CD4-positive, alpha-beta T cell (primary cell): ENCODE measurements around the gene ACTN1. TPM values are rescaled to one million over a fixed set of nuclear protein-coding genes. Genes with fewer than 3 reads are reported as not detected.

ENCODE experiments used
- ATAC-seq: fragments of 200-7000 bp; cut with Tn5 transposase; one replicate; pipeline ENCODE4 v1.10.0; 2022; ENCODE audit warnings: mild to moderate bottlenecking; ENCODE audit not compliant: poor library complexity
- CTCF ChIA-PET: fragments of 350-600 bp; sonication (Branson Sonifier 250); formaldehyde crosslinking; loops from one replicate; lab custom pipeline; 2021; ENCODE audit warnings: antibody characterized with exemption, inconsistent platforms; lab: Charles Lee
- POLR2A ChIA-PET: fragments of 350-600 bp; sonication (Branson Sonifier 250); formaldehyde crosslinking; loops from one replicate; lab custom pipeline; 2021; ENCODE audit warnings: antibody characterized with exemption, inconsistent platforms; lab: Charles Lee
- DNase-seq, 14 experiments: peaks; one replicate each; pipeline ENCODE4 v3.0.0-alpha.2; 2013 to 2020; ENCODE audit warnings: mixed read lengths in 2 of 14
- H3K27ac ChIP-seq, 2 donors: one replicate each; pipeline versions ENCODE4 v1.5.1 to v1.7.0; 2013; ENCODE audit warnings: low read length in 2 of 2, low read depth in 1 of 2, mild to moderate bottlenecking in 1 of 2
- H3K27me3 ChIP-seq, 2 experiments: 1 replicate in 1 of 2; 2 replicates in 1 of 2; pipeline versions ENCODE4 v1.6.1 to v1.7.0; 2013; ENCODE audit warnings: low read length in 2 of 2, control low read depth in 1 of 2, mild to moderate bottlenecking in 1 of 2, moderate library complexity in 1 of 2; ENCODE audit not compliant: insufficient read depth in 2 of 2, control insufficient read depth in 1 of 2
- H3K36me3 ChIP-seq: one replicate; pipeline ENCODE4 v1.6.1; 2013; ENCODE audit warnings: low read length, control low read depth; ENCODE audit not compliant: insufficient read depth
- H3K4me1 ChIP-seq: one replicate; pipeline ENCODE4 v1.6.1; 2013; ENCODE audit warnings: low read length, control low read depth; ENCODE audit not compliant: insufficient read depth
- H3K4me3 ChIP-seq: one replicate; pipeline ENCODE4 v1.5.1; 2013; ENCODE audit warnings: mild to moderate bottlenecking, low read length, moderate library complexity
- H3K9me3 ChIP-seq, 2 experiments: 1 replicate in 1 of 2; 2 replicates in 1 of 2; pipeline versions ENCODE4 v1.6.1 to v1.7.0; 2013; ENCODE audit warnings: low read length in 2 of 2, mild to moderate bottlenecking in 2 of 2, control low read depth in 1 of 2, moderate library complexity in 1 of 2; ENCODE audit not compliant: control insufficient read depth in 1 of 2, insufficient read depth in 1 of 2
- H3K27ac Mint-ChIP-seq: one replicate; pipeline ENCODE4 v1.8.0; 2020; ENCODE audit warnings: mixed read lengths
- H3K27me3 Mint-ChIP-seq: one replicate; pipeline ENCODE4 v1.8.0; 2021; ENCODE audit warnings: mixed read lengths
- H3K36me3 Mint-ChIP-seq: one replicate; pipeline ENCODE4 v1.8.0; 2021; ENCODE audit warnings: low read depth, mixed read lengths
- H3K4me1 Mint-ChIP-seq: one replicate; pipeline ENCODE4 v1.8.0; 2021; ENCODE audit warnings: low read depth, mixed read lengths
- H3K4me3 Mint-ChIP-seq: one replicate; pipeline ENCODE4 v1.8.0; 2020; ENCODE audit warnings: mild to moderate bottlenecking, mixed read lengths
- H3K9me3 Mint-ChIP-seq: one replicate; pipeline ENCODE4 v1.8.0; 2020; ENCODE audit warnings: mixed read lengths
- intact Hi-C, 2 experiments: fragments of 100-400 bp; cut with DNase I in 1 of 2; cut with micrococcal nuclease in 1 of 2; formaldehyde crosslinking; loops; one replicate each; pipeline versions ENCODE4 v1.15.1 to v1.9.0; 2023 to 2025; cut with DNase I, micrococcal nuclease
- total RNA-seq, 174 experiments: library from RNA in 2 of 174; stranded (reverse) in 2 of 174; gene quantifications; one replicate each; pipeline ENCODE4 v1.2.3 and lab custom pipeline; 2021 to 2026
- TF ChIP-seq, protein P1 (sequence below): fragments of 200-600 bp; IDR thresholded peaks from one replicate; pipeline ENCODE4 v1.8.0; 2022; ENCODE audit warnings: antibody characterized with exemption, mild to moderate bottlenecking

Gene ACTN1
- total RNA-seq, 2 experiments from 2014 or later: 128 to 143 TPM

DNA sequence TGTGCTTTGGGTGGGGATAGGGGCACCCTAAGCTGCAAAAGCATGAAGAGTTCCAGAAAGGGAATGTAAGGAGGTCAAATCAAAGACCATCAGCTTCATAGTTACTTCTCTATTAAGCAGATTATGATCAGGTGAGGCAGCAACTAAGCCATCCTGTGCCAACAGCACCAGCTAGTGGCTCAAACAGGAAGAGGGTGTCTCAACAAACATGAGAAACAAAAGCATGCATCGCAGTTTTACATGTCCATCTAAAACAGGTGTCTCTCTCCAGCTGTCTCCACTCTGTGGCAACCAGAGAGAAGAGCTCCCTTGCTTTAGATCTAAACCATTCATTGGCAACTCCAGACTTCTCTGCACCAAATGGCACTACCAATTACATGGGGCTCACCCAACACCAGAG lies 52.9 kb downstream of the ACTN1 start:
- peak; percentile 28 for ATAC-seq
- Mint-ChIP-seq H3K9me3 (peaks cover 7% of the 10 kb centered on the region), H3K4me1 (peaks cover 81% of the 10 kb centered on the region), H3K36me3 (peaks cover 63% of the 10 kb centered on the region), H3K4me3 (no peak overlapping the region), H3K27me3 (no peaks in the 10 kb centered on the region), H3K27ac (peak overlapping the region; percentile 52)
- TF ChIP-seq, protein P1, sequence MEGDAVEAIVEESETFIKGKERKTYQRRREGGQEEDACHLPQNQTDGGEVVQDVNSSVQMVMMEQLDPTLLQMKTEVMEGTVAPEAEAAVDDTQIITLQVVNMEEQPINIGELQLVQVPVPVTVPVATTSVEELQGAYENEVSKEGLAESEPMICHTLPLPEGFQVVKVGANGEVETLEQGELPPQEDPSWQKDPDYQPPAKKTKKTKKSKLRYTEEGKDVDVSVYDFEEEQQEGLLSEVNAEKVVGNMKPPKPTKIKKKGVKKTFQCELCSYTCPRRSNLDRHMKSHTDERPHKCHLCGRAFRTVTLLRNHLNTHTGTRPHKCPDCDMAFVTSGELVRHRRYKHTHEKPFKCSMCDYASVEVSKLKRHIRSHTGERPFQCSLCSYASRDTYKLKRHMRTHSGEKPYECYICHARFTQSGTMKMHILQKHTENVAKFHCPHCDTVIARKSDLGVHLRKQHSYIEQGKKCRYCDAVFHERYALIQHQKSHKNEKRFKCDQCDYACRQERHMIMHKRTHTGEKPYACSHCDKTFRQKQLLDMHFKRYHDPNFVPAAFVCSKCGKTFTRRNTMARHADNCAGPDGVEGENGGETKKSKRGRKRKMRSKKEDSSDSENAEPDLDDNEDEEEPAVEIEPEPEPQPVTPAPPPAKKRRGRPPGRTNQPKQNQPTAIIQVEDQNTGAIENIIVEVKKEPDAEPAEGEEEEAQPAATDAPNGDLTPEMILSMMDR: no peak
- Histone ChIP-seq H3K4me3 (no peak overlapping the region), H3K4me1 (peaks cover 49% of the 10 kb centered on the region), H3K9me3 (peaks cover 10% of the 10 kb centered on the region in 2 experiments), H3K36me3 (peaks cover 24% of the 10 kb centered on the region), H3K27me3 (no peaks in the 10 kb centered on the region), H3K27ac (peak overlapping the region in 1 of 2 donors; percentile 24)
- CTCF ChIA-PET: interaction anchor here (0.7 to 1.6 kb wide), 4 partner anchors 13 to 231 kb away, joined by 3 to 4 read pairs (median 3); no protein-coding TSS in a partner anchor
- POLR2A ChIA-PET: interaction anchor here (1.2 kb wide), 1 partner anchor 33 kb away, joined by 3 read pairs; no protein-coding TSS in a partner anchor
- intact Hi-C loops: no loop called here
- peak in 2 of 14 experiments; percentile 21 to 37 for DNase-seq

DNA sequence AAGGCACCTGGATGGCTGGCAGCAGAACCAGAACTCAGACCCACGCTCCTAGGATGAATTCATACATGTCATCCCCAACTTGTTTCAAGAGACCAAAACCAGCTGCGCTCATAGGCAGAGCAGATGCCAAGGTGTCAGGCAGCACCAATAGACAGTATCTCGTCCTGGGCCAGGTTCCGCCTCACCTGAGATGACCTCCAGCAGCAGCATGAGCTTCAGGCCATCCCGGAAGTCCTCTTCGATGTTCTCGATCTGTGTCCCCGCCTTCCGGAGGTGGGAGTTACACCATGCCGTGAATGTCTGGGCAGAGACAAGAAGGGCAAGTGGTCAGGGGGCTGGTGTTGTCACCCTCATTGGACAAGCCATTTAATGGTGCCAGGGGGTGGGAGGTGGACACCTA lies 53.7 kb downstream of the ACTN1 start:
- Mint-ChIP-seq H3K27me3 (no peaks in the 10 kb centered on the region), H3K36me3 (peaks cover 66% of the 10 kb centered on the region), H3K27ac (peak overlapping the region; percentile 52), H3K4me1 (peaks cover 81% of the 10 kb centered on the region), H3K4me3 (no peak overlapping the region), H3K9me3 (peaks cover 7% of the 10 kb centered on the region)
- Histone ChIP-seq H3K27me3 (no peaks in the 10 kb centered on the region), H3K4me1 (peaks cover 45% of the 10 kb centered on the region), H3K36me3 (peaks cover 30% of the 10 kb centered on the region), H3K27ac (peak overlapping the region in 1 of 2 donors; percentile 9), H3K4me3 (no peak overlapping the region), H3K9me3 (peaks cover 10% of the 10 kb centered on the region in 2 experiments)
- ChIA-PET POLR2A (no interaction called here), CTCF (no interaction called here)
- ATAC-seq (no peak), DNase-seq (no peak)
- intact Hi-C loops: no loop called here
- TF ChIP-seq, protein P1: no peak

DNA sequence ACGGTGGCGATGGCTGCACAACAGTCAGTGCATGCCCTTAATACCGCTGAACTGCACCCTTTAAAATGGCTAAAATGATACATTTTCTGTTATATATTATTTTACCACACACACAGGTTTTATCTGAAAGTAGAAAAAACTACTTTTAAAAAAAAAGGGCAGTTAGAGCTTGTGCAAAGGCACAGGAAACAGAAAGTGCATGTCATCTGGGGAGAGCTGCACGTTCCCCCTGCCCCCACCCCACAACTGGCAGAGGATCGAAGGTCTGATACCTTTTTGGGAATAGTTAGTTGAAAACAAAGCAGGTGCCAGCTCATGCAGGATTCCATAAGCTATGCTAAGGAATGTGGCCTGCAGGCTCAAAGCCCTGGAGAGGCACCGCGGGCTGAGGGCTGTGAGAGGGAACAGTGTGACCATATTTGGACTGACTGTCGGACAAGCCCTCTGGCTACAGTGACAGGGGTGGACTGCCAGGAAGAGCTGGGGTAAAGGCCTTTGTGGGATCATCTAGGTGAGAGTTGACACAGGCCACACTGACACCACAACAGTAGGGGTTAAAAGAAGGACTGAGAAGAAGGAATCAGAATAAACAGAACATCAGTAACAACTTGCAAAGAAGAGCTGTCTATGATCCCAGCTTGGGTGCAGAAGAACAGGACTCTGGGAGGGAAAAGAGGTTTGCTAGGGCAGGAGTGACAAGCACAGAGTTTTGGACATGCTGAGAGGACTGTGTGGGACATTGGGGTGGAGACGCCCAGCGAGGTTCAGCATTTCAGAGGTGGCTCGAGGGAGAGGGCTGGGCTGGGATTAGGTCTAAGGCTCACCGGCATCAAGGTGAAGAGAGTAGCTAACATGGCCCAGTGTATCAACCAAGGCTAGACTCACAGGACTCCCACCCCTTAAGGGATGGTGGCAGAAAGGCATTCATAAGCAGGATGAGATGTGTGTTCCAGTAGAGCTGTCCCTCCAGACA lies 54.6 kb downstream of the ACTN1 start:
- H3K9me3 Mint-ChIP-seq: peaks cover 7% of the 10 kb centered on the region
- H3K36me3 Mint-ChIP-seq: peaks cover 70% of the 10 kb centered on the region
- intact Hi-C loops: no loop called here
- H3K27me3 Mint-ChIP-seq: no peaks in the 10 kb centered on the region
- ChIA-PET CTCF (no interaction called here), POLR2A (interaction anchor here (1.1 to 1.2 kb wide), 3 partner anchors 12 to 55 kb away, joined by 3 to 4 read pairs (median 4); no protein-coding TSS in a partner anchor)
- H3K4me1 Mint-ChIP-seq: peaks cover 84% of the 10 kb centered on the region
- peak overlapping the region; percentile 78 for H3K27ac Mint-ChIP-seq
- ATAC-seq: peak; percentile 36
- H3K9me3 ChIP-seq: peaks cover 10% of the 10 kb centered on the region in 2 experiments
- peaks cover 39% of the 10 kb centered on the region for H3K36me3 ChIP-seq
- TF ChIP-seq, protein P1: no peak
- peak in 1 of 14 experiments; percentile 26 for DNase-seq
- peak overlapping the region; percentile 3 for H3K4me3 Mint-ChIP-seq
- H3K4me3 ChIP-seq: no peak overlapping the region
- H3K27ac ChIP-seq: no peak overlapping the region
- H3K4me1 ChIP-seq: peaks cover 39% of the 10 kb centered on the region
- H3K27me3 ChIP-seq: no peaks in the 10 kb centered on the region
